Lower leg skin (tissue), 4 donors: ENCODE measurements around the gene REEP1. TPM values are rescaled to one million over a fixed set of nuclear protein-coding genes. Genes with fewer than 3 reads are reported as not detected.
A peak's percentile ranks its signal among the peaks of the same experiment; 100 is the strongest.
"Not testable (repeated sequence)": the region's sequence is repeated elsewhere in the genome, so short reads cannot be mapped to it uniquely, and the experiment has no call there.

Source experiments
- DNase-seq, 2 donors: peaks; one replicate each; pipeline ENCODE4 v3.0.0-alpha.2; 2019; ENCODE audit warnings: low spot score in 2 of 2
- H3K4me3 ChIP-seq: fragments of 200-600 bp; sonication (generic); 2 replicates; pipeline ENCODE4 v1.5.1; 2017; ENCODE audit warnings: mild to moderate bottlenecking, low read depth; ENCODE audit not compliant: poor library complexity, severe bottlenecking
- CTCF ChIP-seq, 3 donors: fragments of 450-650 bp; IDR thresholded peaks; one replicate each; pipeline ENCODE4 v1.5.1; 2016; ENCODE audit warnings: antibody characterized with exemption in 3 of 3, mild to moderate bottlenecking in 3 of 3, moderate library complexity in 2 of 3
- POLR2A ChIP-seq, 2 donors: fragments of 450-650 bp; IDR thresholded peaks; one replicate each; pipeline ENCODE4 v1.6.1; 2016 to 2017; ENCODE audit warnings: antibody characterized with exemption in 2 of 2, mild to moderate bottlenecking in 1 of 2, moderate library complexity in 1 of 2
- WGBS, 2 donors: methylation state at CpG; one replicate each; pipeline ENCODE4 v1.1.5; 2018; 5-methylcytosine and 5-hydroxymethylcytosine counted together
- intact Hi-C: fragments of 100-400 bp; cut with DNase I; formaldehyde crosslinking; loops from one replicate; pipeline ENCODE4 v1.15.0; 2023; ENCODE audit warnings: low total_unique reads
- total RNA-seq, 4 donors: library from RNA; depleted of rRNA; stranded (reverse); fragments of >200 nt; gene quantifications; one replicate each; pipeline ENCODE4 v1.1.0, GENCODE V29; 2016

REEP1 gene
- total RNA-seq, 4 donors from 2014 or later: 0.04 to 4.3 (median 2.0) TPM

DNA sequence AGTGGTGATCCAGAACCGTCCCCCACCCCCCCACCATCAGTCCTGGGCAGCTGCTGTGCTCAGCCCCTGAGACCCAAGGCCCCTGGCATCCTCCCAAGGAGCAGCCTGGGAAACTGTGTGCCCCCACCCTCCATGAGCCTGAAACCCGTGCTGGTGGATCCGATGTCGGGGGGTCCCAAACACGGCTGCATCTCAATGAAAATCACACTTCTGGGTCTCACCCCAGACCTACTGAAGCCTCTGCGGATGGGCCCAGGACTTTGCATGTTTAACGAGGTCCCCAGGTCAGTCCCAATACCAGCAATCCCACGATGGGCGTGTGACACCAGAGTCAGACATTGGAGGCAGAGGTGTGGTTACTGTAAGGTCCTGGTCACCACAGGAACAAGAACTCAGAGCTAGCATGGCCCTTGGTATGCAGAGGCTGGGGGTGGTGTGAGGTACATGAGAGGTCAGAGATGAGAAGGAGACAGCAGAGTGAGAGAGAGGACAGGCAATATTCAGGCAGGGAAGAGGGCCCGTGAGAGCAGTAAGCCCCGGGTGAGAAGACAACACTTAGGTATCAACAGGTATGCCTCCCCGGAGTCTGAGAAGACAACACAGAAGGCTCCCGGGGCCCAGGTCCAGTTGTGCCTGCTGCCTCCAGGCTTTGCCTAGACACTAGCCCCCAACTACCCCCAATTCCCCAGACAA, 105.6 kb downstream of the REEP1 start:
- no peak for TF ChIP-seq POLR2A (IDR thresholded peaks at IDR 0.05)
- TF ChIP-seq CTCF (IDR thresholded peaks at IDR 0.05): no peak
- no peak for DNase-seq
- intact Hi-C loops: no loop called here
- no peak overlapping the region for H3K4me3 ChIP-seq
- WGBS, 2 donors: 88 to 94% methylated on average over 13 of the region's 13 CpGs

- TF ChIP-seq POLR2A (IDR thresholded peaks at IDR 0.05) (no peak), CTCF (IDR thresholded peaks at IDR 0.05) (no peak)
- DNase-seq: peak in 1 of 2 donors; percentile 60
- no peak overlapping the region for H3K4me3 ChIP-seq
- WGBS, 2 donors: 74 to 78% methylated on average over 5 of the region's 5 CpGs
- intact Hi-C loops: no loop called here
Observed at GRCh38 chr2:86230961-86231360, 106.5 kb downstream of the REEP1 start.

DNA sequence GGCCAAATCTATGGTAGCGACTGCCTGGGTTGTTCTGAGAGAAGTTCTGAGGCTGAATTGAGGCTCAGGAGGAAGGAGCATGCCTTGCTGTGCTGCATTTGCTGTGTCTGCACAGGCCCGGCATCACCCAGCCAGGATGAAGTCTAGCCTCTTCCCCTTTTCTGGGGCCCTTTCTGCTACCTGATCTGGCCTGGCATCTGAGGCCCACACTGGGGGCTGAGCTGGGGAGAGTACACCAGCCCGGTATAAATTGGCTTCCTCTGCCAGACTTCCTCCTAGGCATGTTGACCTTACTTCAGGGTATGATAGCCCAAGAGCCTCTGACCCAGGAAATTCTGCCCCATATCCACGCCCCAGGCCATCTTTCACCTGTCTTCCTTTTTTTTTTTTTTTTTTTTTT, 108.2 kb downstream of the REEP1 start:
- no peak overlapping the region for H3K4me3 ChIP-seq
- TF ChIP-seq POLR2A (IDR thresholded peaks at IDR 0.05): no peak
- TF ChIP-seq CTCF (IDR thresholded peaks at IDR 0.05): no peak
- peak in 1 of 2 donors; percentile 68 for DNase-seq
- intact Hi-C loops: no loop called here
- WGBS, 2 donors: 41 to 58% methylated on average over 4 of the region's 4 CpGs

DNA sequence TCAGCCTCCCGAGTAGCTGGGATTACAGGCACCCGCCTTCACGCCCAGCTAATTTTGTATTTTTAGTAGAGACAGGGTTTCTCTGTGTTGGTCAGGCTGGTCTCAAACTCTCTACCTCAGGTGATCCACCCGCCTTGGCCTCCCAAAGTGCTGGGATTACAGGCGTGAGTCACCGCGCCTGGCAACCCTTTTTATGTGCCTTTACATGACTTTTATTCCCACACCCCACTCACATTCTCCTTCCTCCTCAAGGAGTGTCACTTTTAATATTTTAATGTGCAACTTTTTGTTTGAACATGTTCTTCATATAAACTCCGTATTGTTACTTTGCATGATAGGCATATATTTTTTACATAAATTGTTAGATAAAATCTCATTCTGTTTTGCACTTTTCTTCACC, 108.9 kb downstream of the REEP1 start:
- 63 to 73% methylated on average over 8 of the region's 8 CpGs for WGBS, 2 donors
- intact Hi-C loops, H3K4me3 ChIP-seq: not testable (repeated sequence)
- peak in 1 of 2 donors; percentile 32 for DNase-seq

DNA sequence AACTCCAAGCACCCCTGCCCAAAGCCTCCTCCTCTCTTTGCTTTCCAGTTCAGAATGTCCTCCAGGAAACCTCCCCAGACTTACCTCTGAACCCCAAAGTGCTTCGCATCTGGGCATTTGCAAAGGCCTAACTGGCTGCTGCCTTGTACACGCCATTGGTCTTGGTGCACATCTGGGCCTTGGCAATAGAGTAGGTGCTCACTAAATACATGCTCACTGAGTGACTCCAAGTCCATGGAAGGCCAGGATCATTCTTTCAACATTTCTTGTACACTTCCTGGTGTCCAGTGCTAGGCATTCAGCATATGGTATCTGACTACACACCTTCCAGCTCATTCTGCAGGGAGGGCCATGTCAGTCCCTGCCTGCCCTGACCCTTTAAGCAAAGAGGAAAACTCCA, 109.7 kb downstream of the REEP1 start:
- 85 to 93% methylated on average over 2 of the region's 2 CpGs for WGBS, 2 donors
- intact Hi-C loops: no loop called here
- peak in 1 of 2 donors; percentile 32 for DNase-seq
- no peak overlapping the region for H3K4me3 ChIP-seq
- TF ChIP-seq CTCF (IDR thresholded peaks at IDR 0.05): no peak

GRCh38 chr2:86226636-86227520, 110.5 kb downstream of the REEP1 start:
- H3K4me3 ChIP-seq: no peak overlapping the region
- TF ChIP-seq POLR2A (IDR thresholded peaks at IDR 0.05) (no peak), CTCF (IDR thresholded peaks at IDR 0.05) (no peak)
- DNase-seq: peak in 1 of 2 donors; percentile 60
- 91% methylated on average over 9 of the region's 9 CpGs for WGBS, 2 donors
- intact Hi-C loops: no loop called here
